Brain microvascular endothelial cell (primary cell): ENCODE measurements around the gene MAMDC2.

Experiments
- DNase-seq: peaks from one replicate; pipeline ENCODE4 v3.0.0-alpha.2; 2020
- H3K27ac ChIP-seq: fragments of 250-450 bp; sonication (Bioruptor Pico); 2 replicates; pipeline ENCODE4 v1.5.1; 2020; ENCODE audit warnings: mild to moderate bottlenecking, moderate library complexity
- H3K27me3 ChIP-seq: fragments of 250-450 bp; sonication (Bioruptor Pico); replicated peaks from 2 replicates; pipeline ENCODE4 v1.5.1; 2020; ENCODE audit warnings: mild to moderate bottlenecking
- H3K36me3 ChIP-seq: fragments of 250-450 bp; sonication (Bioruptor Pico); replicated peaks from 2 replicates; pipeline ENCODE4 v1.5.1; 2020; ENCODE audit warnings: mild to moderate bottlenecking
- H3K4me3 ChIP-seq: 2 replicates; pipeline ENCODE4 v1.5.1; 2011; ENCODE audit warnings: low read depth, mild to moderate bottlenecking, control low read depth, low read length, moderate library complexity
- CTCF ChIP-seq: IDR thresholded peaks from 2 replicates; pipeline ENCODE4 v1.5.1; 2011; ENCODE audit warnings: low read depth, mild to moderate bottlenecking, moderate library complexity, low read length, control low read depth, inconsistent platforms; ENCODE audit errors: missing control alignments
- in situ Hi-C: cut with HindIII; loops from 2 replicates; pipeline ENCODE4 v1.10.0; 2017; ENCODE audit warnings: low sequenced_read_pairs, low pct_ligation_motif_present

Gene MAMDC2

DNA sequence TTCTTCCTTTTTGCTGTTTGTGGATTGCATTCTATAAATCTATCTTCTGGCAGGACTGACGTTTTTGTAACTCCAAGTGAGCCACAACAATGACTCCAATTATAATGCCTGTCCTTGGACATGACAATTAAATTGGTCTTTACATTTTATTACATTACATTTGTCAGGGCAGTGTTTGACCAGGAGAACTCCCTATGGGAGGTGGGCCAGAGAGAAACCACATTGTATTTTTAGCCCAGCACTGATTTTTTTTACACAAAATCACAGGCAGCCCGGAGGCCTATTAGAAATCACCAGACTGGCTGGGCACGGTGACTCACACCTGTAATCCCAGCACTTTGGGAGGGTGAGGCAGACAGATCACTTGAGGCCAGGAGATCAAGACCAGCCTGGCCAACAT is 116.0 kb downstream of the MAMDC2 start:
- no peak for TF ChIP-seq CTCF
- H3K27ac ChIP-seq = no peak overlapping the region
- in situ Hi-C loops = no loop called here

GRCh38 chr9:70160686-70161600 is 117.3 kb downstream of the MAMDC2 start:
- no peak overlapping the region for H3K27ac ChIP-seq
- no peak for DNase-seq
- H3K4me3 ChIP-seq = no peak overlapping the region
- no peak for TF ChIP-seq CTCF
- no peaks in the 10 kb centered on the region for H3K27me3 ChIP-seq
- in situ Hi-C loops = no loop called here
- no peaks in the 10 kb centered on the region for H3K36me3 ChIP-seq

More for the DNA sequence above, 116.0 kb downstream of the MAMDC2 start:
- Histone ChIP-seq H3K4me3 (no peak overlapping the region), H3K27me3 (no peaks in the 10 kb centered on the region), H3K36me3 (no peaks in the 10 kb centered on the region)
- no peak for DNase-seq

GRCh38 chr9:70165006-70165602 is 121.5 kb downstream of the MAMDC2 start:
- Histone ChIP-seq H3K27me3 (no peaks in the 10 kb centered on the region), H3K27ac (no peak overlapping the region), H3K36me3 (no peaks in the 10 kb centered on the region), H3K4me3 (no peak overlapping the region)
- no peak for DNase-seq
- in situ Hi-C loops = no loop called here
- no peak for TF ChIP-seq CTCF

DNA sequence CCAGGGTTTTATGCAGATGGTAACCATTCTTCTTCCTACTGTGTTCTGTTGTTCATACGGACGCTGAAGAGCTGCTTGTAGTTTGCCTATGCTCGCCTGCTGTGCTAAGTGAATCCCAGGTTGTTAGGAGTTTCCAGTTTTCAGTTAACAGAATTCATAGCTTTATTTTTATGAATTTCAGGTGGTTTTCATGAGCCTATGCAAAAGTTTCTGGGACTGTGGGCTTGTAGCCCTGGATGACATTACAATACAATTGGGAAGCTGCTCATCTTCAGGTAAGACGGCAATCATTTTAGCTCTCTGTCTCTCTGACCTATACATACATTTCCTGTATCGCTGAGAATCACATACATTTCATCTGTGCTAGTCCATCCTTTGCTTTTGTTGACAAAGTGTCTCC is 124.9 kb downstream of the MAMDC2 start:
- no peak overlapping the region for H3K4me3 ChIP-seq
- in situ Hi-C loops = no loop called here
- no peak overlapping the region for H3K27ac ChIP-seq
- H3K27me3 ChIP-seq = no peaks in the 10 kb centered on the region
- no peak for TF ChIP-seq CTCF
- no peak for DNase-seq
- H3K36me3 ChIP-seq = no peaks in the 10 kb centered on the region

GRCh38 chr9:70169222-70169621 is 125.6 kb downstream of the MAMDC2 start:
- Histone ChIP-seq H3K27ac (no peak overlapping the region), H3K27me3 (no peaks in the 10 kb centered on the region), H3K4me3 (no peak overlapping the region), H3K36me3 (no peaks in the 10 kb centered on the region)
- TF ChIP-seq CTCF = no peak
- DNase-seq = no peak
- in situ Hi-C loops = no loop called here
